Measurements from ENCODE around the gene CYP8B1. TPM values are rescaled to one million over a fixed set of nuclear protein-coding genes. Genes with fewer than 3 reads are reported as not detected.

The CYP8B1 gene
- total RNA-seq, 2 experiments from 2014 or later: not detected

GRCh38 chr3:42877881-42878280 is 2.2 kb upstream of the CYP8B1 start:
- Mint-ChIP-seq H3K4me3 (no peak overlapping the region), H3K36me3 (no peaks in the 10 kb centered on the region), H3K4me1 (peaks cover 6% of the 10 kb centered on the region), H3K27me3 (peaks cover 11% of the 10 kb centered on the region), H3K9me3 (ENCODE audit: low read depth) (no peaks in the 10 kb centered on the region), H3K27ac (no peak overlapping the region)
- CTCF ChIA-PET: interaction anchor here (1.1 to 2.7 kb wide), 4 partner anchors 38 to 98 kb away, joined by 3 to 26 read pairs (median 6); no protein-coding TSS in a partner anchor
- ATAC-seq (no peak), DNase-seq (no peak)

GRCh38 chr3:42876940-42877720 is 1.5 kb upstream of the CYP8B1 start:
- H3K27ac Mint-ChIP-seq: no peak overlapping the region
- CTCF ChIA-PET: interaction anchor here (2.7 kb wide), 1 partner anchor 46 kb away, joined by 26 read pairs; no protein-coding TSS in a partner anchor
- DNase-seq: no peak
- ATAC-seq: no peak
- peaks cover 14% of the 10 kb centered on the region for H3K27me3 Mint-ChIP-seq
- H3K9me3 Mint-ChIP-seq (ENCODE audit: low read depth): no peaks in the 10 kb centered on the region
- no peaks in the 10 kb centered on the region for H3K36me3 Mint-ChIP-seq
- H3K4me3 Mint-ChIP-seq: no peak overlapping the region
- peaks cover 6% of the 10 kb centered on the region for H3K4me1 Mint-ChIP-seq

- H3K36me3 Mint-ChIP-seq: no peaks in the 10 kb centered on the region
Observed at GRCh38 chr3:42876401-42876800, 722 bp upstream of the CYP8B1 start.

GRCh38 chr3:42874749-42875148 is 930 bp downstream of the CYP8B1 start:
- Mint-ChIP-seq H3K27me3 (peaks cover 13% of the 10 kb centered on the region), H3K36me3 (no peaks in the 10 kb centered on the region), H3K9me3 (ENCODE audit: low read depth) (no peaks in the 10 kb centered on the region), H3K4me3 (no peak overlapping the region), H3K4me1 (no peaks in the 10 kb centered on the region), H3K27ac (no peak overlapping the region)
- DNase-seq (no peak), ATAC-seq (no peak)
- CTCF ChIA-PET: interaction anchor here (1.2 kb wide), 2 partner anchors 44 to 74 kb away, joined by 3 to 6 read pairs; no protein-coding TSS in a partner anchor

More at GRCh38 chr3:42876401-42876800, 722 bp upstream of the CYP8B1 start:
- no peak overlapping the region for H3K4me3 Mint-ChIP-seq
- no peaks in the 10 kb centered on the region for H3K9me3 Mint-ChIP-seq (ENCODE audit: low read depth)
- DNase-seq: no peak
- peaks cover 4% of the 10 kb centered on the region for H3K4me1 Mint-ChIP-seq
- CTCF ChIA-PET: interaction anchor here (1.2 kb wide), 1 partner anchor 97 kb away, joined by 4 read pairs; no protein-coding TSS in a partner anchor
- ATAC-seq: no peak
- no peak overlapping the region for H3K27ac Mint-ChIP-seq
- peaks cover 14% of the 10 kb centered on the region for H3K27me3 Mint-ChIP-seq

GRCh38 chr3:42873221-42873982 is 2.3 kb downstream of the CYP8B1 start:
- DNase-seq (no peak), ATAC-seq (no peak)
- H3K4me1 Mint-ChIP-seq: no peaks in the 10 kb centered on the region
- peaks cover 6% of the 10 kb centered on the region for H3K27me3 Mint-ChIP-seq
- no peak overlapping the region for H3K27ac Mint-ChIP-seq
- no peaks in the 10 kb centered on the region for H3K9me3 Mint-ChIP-seq (ENCODE audit: low read depth)
- H3K4me3 Mint-ChIP-seq: no peak overlapping the region
- CTCF ChIA-PET: interaction anchor here (1.2 kb wide), 2 partner anchors 43 to 73 kb away, joined by 3 to 6 read pairs; no protein-coding TSS in a partner anchor
- no peaks in the 10 kb centered on the region for H3K36me3 Mint-ChIP-seq

GRCh38 chr3:42872718-42873117 is 3.0 kb downstream of the CYP8B1 start:
- Mint-ChIP-seq H3K27me3 (peaks cover 6% of the 10 kb centered on the region), H3K36me3 (no peaks in the 10 kb centered on the region), H3K9me3 (ENCODE audit: low read depth) (no peaks in the 10 kb centered on the region), H3K4me3 (no peak overlapping the region), H3K27ac (no peak overlapping the region), H3K4me1 (no peaks in the 10 kb centered on the region)
- CTCF ChIA-PET: no interaction called here
- no peak for DNase-seq
- no peak for ATAC-seq

GRCh38 chr3:42871592-42872196 is 4.0 kb downstream of the CYP8B1 start:
- no peaks in the 10 kb centered on the region for H3K4me1 Mint-ChIP-seq
- no peak overlapping the region for H3K4me3 Mint-ChIP-seq
- no peaks in the 10 kb centered on the region for H3K9me3 Mint-ChIP-seq (ENCODE audit: low read depth)
- ATAC-seq: no peak
- CTCF ChIA-PET: no interaction called here
- H3K27ac Mint-ChIP-seq: no peak overlapping the region
- peaks cover 3% of the 10 kb centered on the region for H3K27me3 Mint-ChIP-seq
- DNase-seq: no peak
- H3K36me3 Mint-ChIP-seq: no peaks in the 10 kb centered on the region

- Mint-ChIP-seq H3K36me3 (no peaks in the 10 kb centered on the region), H3K9me3 (ENCODE audit: low read depth) (no peaks in the 10 kb centered on the region), H3K4me3 (no peak overlapping the region), H3K27me3 (peaks cover 3% of the 10 kb centered on the region), H3K27ac (no peak overlapping the region), H3K4me1 (no peaks in the 10 kb centered on the region)
- DNase-seq (no peak), ATAC-seq (no peak)
- CTCF ChIA-PET: interaction anchor here (1.1 to 1.5 kb wide), 3 partner anchors 13 to 38 kb away, joined by 4 to 6 read pairs (median 4); no protein-coding TSS in a partner anchor
Observed at GRCh38 chr3:42868841-42869240, 6.8 kb downstream of the CYP8B1 start.

- peaks cover 11% of the 10 kb centered on the region for H3K27me3 Mint-ChIP-seq
- ATAC-seq (no peak), DNase-seq (no peak)
- no peaks in the 10 kb centered on the region for H3K9me3 Mint-ChIP-seq (ENCODE audit: low read depth)
- no peaks in the 10 kb centered on the region for H3K36me3 Mint-ChIP-seq
- no peaks in the 10 kb centered on the region for H3K4me1 Mint-ChIP-seq
- no peak overlapping the region for H3K27ac Mint-ChIP-seq
- H3K4me3 Mint-ChIP-seq: no peak overlapping the region
- CTCF ChIA-PET: no interaction called here
Observed at GRCh38 chr3:42867138-42867537, 8.5 kb downstream of the CYP8B1 start.

GRCh38 chr3:42865256-42865655 is 10.4 kb downstream of the CYP8B1 start:
- peak; percentile 12 for DNase-seq
- CTCF ChIA-PET: no interaction called here
- H3K36me3 Mint-ChIP-seq: no peaks in the 10 kb centered on the region
- no peak overlapping the region for H3K27ac Mint-ChIP-seq
- H3K4me3 Mint-ChIP-seq: no peak overlapping the region
- peaks cover 29% of the 10 kb centered on the region for H3K27me3 Mint-ChIP-seq
- no peaks in the 10 kb centered on the region for H3K9me3 Mint-ChIP-seq (ENCODE audit: low read depth)
- H3K4me1 Mint-ChIP-seq: no peaks in the 10 kb centered on the region
- no peak for ATAC-seq

GRCh38 chr3:42864321-42864950 is 11.2 kb downstream of the CYP8B1 start:
- Mint-ChIP-seq H3K27ac (no peak overlapping the region), H3K9me3 (ENCODE audit: low read depth) (no peaks in the 10 kb centered on the region), H3K27me3 (peaks cover 35% of the 10 kb centered on the region), H3K36me3 (no peaks in the 10 kb centered on the region), H3K4me3 (no peak overlapping the region), H3K4me1 (no peaks in the 10 kb centered on the region)
- no peak for ATAC-seq
- DNase-seq: peak; percentile 36
- CTCF ChIA-PET: no interaction called here

GRCh38 chr3:42856544-42856943 is 19.1 kb downstream of the CYP8B1 start:
- no peak for ATAC-seq
- Mint-ChIP-seq H3K9me3 (ENCODE audit: low read depth) (no peaks in the 10 kb centered on the region), H3K4me1 (no peaks in the 10 kb centered on the region), H3K4me3 (no peak overlapping the region), H3K36me3 (no peaks in the 10 kb centered on the region), H3K27ac (no peak overlapping the region), H3K27me3 (peaks cover 25% of the 10 kb centered on the region)
- DNase-seq: no peak
- CTCF ChIA-PET: interaction anchor here (1.5 kb wide), 1 partner anchor 25 kb away, joined by 6 read pairs; no protein-coding TSS in a partner anchor
